Activated CD4-positive, CD25-positive, alpha-beta regulatory T cell treated with anti-CD3 and anti-CD28 coated beads, Interleukin-2, amount 50 U/mL, for 24 hours (primary cell): ENCODE data around the gene NDUFAF3.
"Not testable (repeated sequence)": the region's sequence is repeated elsewhere in the genome, so short reads cannot be mapped to it uniquely, and the experiment has no call there.

Source experiments
- ATAC-seq, 2 donors: fragments of 150-1000 bp; cut with Tn5 transposase; one replicate each; pipeline ENCODE4 v1.10.0; 2021; ENCODE audit warnings: mild to moderate bottlenecking in 1 of 2, moderate library complexity in 1 of 2

The NDUFAF3 gene

GRCh38 chr3:49001155-49001554 is 20.8 kb upstream of the NDUFAF3 start:
- ATAC-seq = no peak

GRCh38 chr3:49004352-49005302 is 17.3 kb upstream of the NDUFAF3 start:
- ATAC-seq = no peak

- ATAC-seq = no peak
These were observed 16.6 kb upstream of the NDUFAF3 start for GRCh38 chr3:49005303-49005680.

- no peak for ATAC-seq
These were observed 15.9 kb upstream of the NDUFAF3 start for GRCh38 chr3:49005998-49006397.

GRCh38 chr3:49006408-49007067 is 15.4 kb upstream of the NDUFAF3 start:
- ATAC-seq = no peak

GRCh38 chr3:49007068-49007770 is 14.7 kb upstream of the NDUFAF3 start, which contains the start of gene WDR6:
Gene WDR6, plus strand, starts transcription at chr3:49007391. Its CDS starts 41 bp downstream, at chr3:49007432.
- ATAC-seq = peak; percentile 91 to 94

- ATAC-seq = peak; percentile 52 to 53
These were observed 14.0 kb upstream of the NDUFAF3 start for GRCh38 chr3:49007771-49008528.

GRCh38 chr3:49008627-49009026 is 13.3 kb upstream of the NDUFAF3 start:
- ATAC-seq = not testable (repeated sequence)

- ATAC-seq = no peak
These were observed 12.5 kb upstream of the NDUFAF3 start for GRCh38 chr3:49009396-49009795.

- ATAC-seq = no peak
These were observed 9.4 kb upstream of the NDUFAF3 start for GRCh38 chr3:49012441-49013017.

- no peak for ATAC-seq
These were observed 8.7 kb upstream of the NDUFAF3 start for GRCh38 chr3:49013113-49013737.

- ATAC-seq = peak in 1 of 2 donors; percentile 42
These were observed 7.9 kb upstream of the NDUFAF3 start for GRCh38 chr3:49013738-49014660.

- ATAC-seq = no peak
These were observed 6.8 kb upstream of the NDUFAF3 start for GRCh38 chr3:49015072-49015471.

GRCh38 chr3:49015765-49016164 is 6.2 kb upstream of the NDUFAF3 start:
- no peak for ATAC-seq

- no peak for ATAC-seq
These were observed 5.3 kb upstream of the NDUFAF3 start for GRCh38 chr3:49016414-49017228.

- ATAC-seq = no peak
These were observed 4.5 kb upstream of the NDUFAF3 start for GRCh38 chr3:49017229-49017970.

GRCh38 chr3:49017971-49018706 is 3.8 kb upstream of the NDUFAF3 start, which contains the start of gene DALRD3:
Gene DALRD3, minus strand, starts transcription at chr3:49018580. Its CDS starts 16 bp downstream, at chr3:49018564.
- peak; percentile 3 to 6 for ATAC-seq

GRCh38 chr3:49018707-49019006 is 3.3 kb upstream of the NDUFAF3 start:
- no peak for ATAC-seq
